Purkinje cell (primary cell): ENCODE measurements around the gene FAM117B. TPM values are rescaled to one million over a fixed set of nuclear protein-coding genes. Genes with fewer than 3 reads are reported as not detected.

Experiments used
- polyA plus RNA-seq: library from polyadenylated mRNA; unstranded; fragments of >200 nt; fragmentation: Nextera tagmentation; gene quantifications from 2 replicates; pipeline ENCODE4 v1.2.1, GENCODE V29; 2014

FAM117B gene
- polyA plus RNA-seq, result 5.3 and 6.4 TPM in 2 replicates

GRCh38 chr2:202634556-202635427 lies at the start of gene FAM117B:
TSS of gene FAM117B (plus strand) at chr2:202634969. CDS start at chr2:202635188, 219 bp downstream.

Other genes with a start within 250 kb of the FAM117B start
- 10.4 and 15.8 TPM in 2 replicates for gene ICA1L, start 236.8 kb downstream of the FAM117B start, polyA plus RNA-seq